AG08395 (cell line): ENCODE data around the gene CXCR2.
"Not testable (repeated sequence)": the region's sequence is repeated elsewhere in the genome, so short reads cannot be mapped to it uniquely, and the experiment has no call there.

Experiments used
- DNase-seq: peaks from one replicate; pipeline ENCODE4 v3.0.0; 2012; ENCODE audit warnings: mixed read lengths, low spot score

CXCR2 gene

DNA sequence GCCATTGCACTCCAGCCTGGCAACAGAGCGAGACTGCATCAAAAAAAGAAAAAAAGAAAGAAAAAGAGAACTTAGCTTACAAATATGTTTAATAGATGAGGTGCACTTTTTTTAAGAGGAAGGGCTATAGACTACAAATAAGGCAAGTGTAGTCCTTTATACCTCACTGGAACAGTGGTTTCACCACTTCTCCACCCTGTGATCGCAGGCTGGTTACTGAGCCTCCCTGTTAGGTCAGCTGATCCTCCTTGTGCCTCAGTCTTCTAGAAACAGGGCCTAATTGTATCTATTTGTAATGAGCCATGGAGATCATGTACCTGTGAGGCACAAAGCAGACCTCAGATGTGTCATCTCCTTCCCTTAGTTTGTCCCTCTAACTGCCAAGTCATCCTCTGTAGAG, 4.5 kb downstream of the CXCR2 start:
- no peak for DNase-seq

- no peak for DNase-seq
Observed at GRCh38 chr2:218130822-218131221, 5.0 kb downstream of the CXCR2 start.

DNA sequence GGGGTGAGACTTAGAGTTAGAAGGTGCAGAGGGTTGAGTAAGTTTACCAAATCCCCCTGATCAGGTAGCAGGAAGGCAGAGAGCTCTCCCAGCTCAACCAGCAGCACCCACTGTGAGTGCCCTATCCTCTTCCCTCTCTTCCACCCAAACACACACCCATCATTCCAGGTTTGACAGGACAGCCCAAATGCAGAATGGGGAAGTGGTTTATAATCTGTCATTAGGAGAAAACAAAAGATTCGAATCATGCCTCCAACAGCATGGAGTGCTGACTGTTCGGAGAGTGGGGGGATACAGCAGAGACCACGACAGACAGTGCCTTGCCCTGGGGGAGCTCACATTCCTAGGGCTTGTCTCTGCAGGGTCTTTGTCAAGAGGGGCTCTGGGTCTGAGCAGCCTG, 11.7 kb downstream of the CXCR2 start:
- no peak for DNase-seq

GRCh38 chr2:218138047-218138446, 12.2 kb downstream of the CXCR2 start:
- DNase-seq: no peak

GRCh38 chr2:218145124-218145523, 19.3 kb downstream of the CXCR2 start:
- DNase-seq: no peak

- DNase-seq: no peak
Observed at GRCh38 chr2:218146056-218146455, 20.2 kb downstream of the CXCR2 start.

- no peak for DNase-seq
Observed at GRCh38 chr2:218149098-218149497, 23.3 kb downstream of the CXCR2 start.

DNA sequence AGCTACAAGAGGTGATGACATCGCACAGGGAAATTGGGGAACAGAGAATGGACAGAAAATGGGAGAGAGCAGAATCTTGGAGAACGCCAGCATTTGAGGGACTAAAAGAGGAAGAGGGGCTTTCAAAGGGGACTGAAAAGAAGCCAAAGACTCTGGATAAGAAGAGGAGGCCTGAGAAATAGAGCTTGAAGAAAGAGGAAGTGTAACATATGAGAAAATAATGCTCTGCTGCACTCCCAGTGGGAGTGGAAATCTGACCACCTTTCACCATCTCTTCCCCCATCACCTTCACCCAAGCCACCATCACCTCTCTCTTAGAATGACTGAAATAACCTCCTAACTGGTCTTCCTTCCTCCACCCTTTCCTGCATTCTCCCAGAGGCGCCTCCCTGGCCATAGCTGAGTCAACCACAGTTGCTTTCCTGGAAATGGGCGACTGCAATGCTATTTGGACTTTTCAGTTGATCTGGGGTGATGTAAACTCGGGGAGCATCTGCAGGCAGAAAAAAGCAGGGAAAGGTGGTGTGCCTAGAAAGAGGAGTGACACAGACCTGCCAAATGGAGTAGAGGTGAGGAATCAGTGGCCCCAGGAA, 24.1 kb downstream of the CXCR2 start:
- DNase-seq: no peak

DNA sequence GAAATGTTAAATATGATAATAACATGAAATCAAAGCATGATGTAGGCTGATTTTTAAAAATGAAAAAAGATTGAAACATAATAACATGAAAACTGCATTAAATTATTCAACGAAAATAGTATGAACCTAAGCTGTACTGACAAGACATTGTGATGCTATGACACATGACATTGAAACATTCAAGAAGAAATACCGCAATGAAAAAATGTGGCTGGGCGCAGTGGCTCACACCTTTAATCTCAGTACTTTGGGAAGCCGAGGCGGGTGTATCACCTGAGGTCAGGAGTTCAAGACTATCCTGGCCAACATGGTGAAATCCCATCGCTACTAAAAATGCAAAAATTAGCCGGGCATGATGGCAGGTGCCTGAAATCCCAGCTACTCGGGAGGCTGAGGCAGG, 26.3 kb downstream of the CXCR2 start:
- no peak for DNase-seq

- DNase-seq: no peak
Observed at GRCh38 chr2:218152777-218153176, 26.9 kb downstream of the CXCR2 start.

DNA sequence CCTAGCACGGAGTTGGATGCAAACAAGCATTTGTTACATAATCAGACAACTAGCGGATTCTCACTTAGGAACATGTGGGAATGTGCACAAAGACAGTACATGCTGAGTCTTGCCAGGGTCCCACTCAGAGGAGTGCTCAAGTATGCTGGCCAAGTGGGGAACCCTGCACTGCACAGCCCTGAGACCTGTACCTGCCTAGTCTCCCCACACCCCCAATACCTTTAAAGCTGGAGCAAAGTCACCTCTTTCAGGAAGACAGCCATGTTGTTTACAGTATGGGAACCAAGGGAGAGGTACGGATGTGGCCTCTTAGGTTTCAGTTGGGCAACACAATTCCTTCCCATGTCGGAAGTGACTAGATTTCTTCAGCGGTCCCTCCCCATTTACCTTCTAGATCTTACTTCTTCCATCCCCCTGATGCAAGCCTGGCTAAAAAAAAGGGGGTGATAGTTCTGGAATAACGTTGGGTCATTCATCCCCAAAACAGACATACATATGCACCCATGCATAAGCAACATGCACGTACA, 30.2 kb downstream of the CXCR2 start:
- DNase-seq: no peak

- DNase-seq: no peak
Observed at GRCh38 chr2:218161644-218162043, 35.8 kb downstream of the CXCR2 start.

DNA sequence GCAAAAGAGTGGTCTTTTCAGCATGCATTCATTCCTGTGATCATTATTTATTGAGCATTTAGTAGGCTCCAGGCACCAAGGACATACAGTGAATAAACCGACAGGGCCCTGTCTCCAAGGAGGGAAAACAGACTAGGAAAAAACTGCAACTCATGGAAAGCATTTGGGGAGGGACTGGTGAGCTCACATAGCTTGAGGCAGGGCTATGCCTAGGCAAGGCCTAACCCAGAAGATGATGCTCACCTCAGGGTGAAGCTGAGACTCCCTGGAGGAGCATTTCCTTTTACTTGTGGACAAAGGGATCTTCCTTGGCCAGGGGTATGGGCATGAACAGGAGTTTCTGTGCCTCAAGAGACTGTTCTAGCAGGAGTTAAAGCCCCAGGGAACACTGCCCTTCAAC, 37.0 kb downstream of the CXCR2 start:
- no peak for DNase-seq

DNA sequence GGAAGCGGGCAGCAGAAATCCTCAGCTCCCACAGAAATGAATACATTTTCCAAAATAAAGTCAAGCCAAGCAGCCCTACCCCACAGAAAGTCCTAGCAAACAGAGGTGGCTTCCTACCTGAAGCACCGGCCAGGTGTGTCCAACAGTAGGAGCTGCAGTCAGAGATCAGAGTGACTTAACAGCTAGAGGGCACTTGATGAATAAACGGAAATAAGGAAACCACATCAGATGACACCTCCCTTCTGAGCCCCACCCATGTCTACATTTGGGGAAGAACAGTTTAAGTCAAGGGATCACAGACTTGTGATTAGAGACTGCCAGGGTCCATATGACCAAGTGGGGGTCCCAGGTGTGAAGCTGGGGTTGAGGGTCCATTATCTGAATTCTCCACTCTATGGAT, 41.0 kb downstream of the CXCR2 start, which contains the start of gene CXCR1:
TSS of gene CXCR1 (minus strand) at position 172 of the 400 bp plus-strand sequence. CDS start 1,751 bp downstream, outside the sequence.
- no peak for DNase-seq

GRCh38 chr2:218168016-218168415, 42.2 kb downstream of the CXCR2 start:
- DNase-seq: no peak

DNA sequence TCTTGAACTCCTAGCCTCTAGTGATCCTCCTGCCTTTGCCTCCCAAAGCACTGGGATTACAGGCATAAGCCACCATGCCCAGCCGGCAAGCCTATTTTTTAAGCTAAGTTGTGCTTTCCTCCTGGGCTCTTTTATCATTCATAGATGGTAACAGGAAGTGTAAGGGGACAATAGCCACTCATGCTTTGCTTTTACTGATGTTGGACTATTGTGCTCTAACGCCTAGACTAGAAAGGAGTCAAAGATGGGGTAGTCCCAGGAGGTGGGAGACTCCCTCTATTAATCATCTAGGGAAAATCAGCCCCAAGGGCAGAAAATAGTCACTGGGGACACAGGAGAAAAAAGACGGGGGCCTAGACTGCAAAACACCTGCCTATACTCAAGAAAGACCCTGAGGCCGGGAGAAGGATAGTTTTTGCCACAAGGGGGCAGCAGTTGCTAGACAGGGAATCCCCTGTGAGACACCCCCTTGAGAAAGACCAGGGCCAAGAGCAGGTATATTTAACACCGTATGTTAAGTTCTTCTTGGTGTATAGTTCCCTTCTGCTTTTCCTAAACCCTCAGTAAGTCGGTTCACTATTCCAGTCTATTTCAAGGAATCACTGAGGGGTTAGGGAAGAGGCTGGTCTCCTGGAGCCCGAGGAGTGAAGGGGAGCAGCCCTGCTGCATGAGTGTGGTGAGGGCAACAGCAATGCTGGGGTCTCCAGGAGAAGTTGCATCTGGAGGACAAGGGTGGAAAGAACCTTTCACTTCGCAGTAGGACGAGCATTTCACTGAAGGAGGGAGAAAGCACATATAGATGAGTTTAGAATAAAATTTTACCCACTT, 43.0 kb downstream of the CXCR2 start:
- peak; percentile 36 for DNase-seq

- no peak for DNase-seq
Observed at GRCh38 chr2:218169757-218170546, 44.1 kb downstream of the CXCR2 start.

DNA sequence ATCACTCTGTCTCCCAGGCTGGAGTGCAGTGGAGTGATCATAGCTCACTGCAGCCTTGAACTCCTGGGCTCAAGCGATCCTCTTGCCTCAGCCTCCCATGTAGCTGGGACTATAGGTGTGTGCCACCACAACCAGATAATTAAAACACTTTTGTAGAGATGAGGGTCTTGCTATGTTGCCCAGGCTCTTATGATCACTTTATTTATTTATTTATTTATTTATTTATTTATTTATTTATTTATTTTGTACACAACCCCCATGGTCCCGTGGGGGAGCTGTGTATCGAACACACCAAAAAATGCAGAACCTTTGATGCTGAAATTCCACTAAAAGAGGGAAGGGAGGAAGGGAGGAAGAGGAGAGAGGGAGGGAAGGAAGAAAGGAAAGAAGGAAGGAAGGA, 45.9 kb downstream of the CXCR2 start:
- DNase-seq: not testable (repeated sequence)

- no peak for DNase-seq
Observed at GRCh38 chr2:218172845-218173244, 47.0 kb downstream of the CXCR2 start.

GRCh38 chr2:218179782-218180181, 54.0 kb downstream of the CXCR2 start:
- DNase-seq: no peak

GRCh38 chr2:218180467-218181114, 54.8 kb downstream of the CXCR2 start:
- no peak for DNase-seq

DNA sequence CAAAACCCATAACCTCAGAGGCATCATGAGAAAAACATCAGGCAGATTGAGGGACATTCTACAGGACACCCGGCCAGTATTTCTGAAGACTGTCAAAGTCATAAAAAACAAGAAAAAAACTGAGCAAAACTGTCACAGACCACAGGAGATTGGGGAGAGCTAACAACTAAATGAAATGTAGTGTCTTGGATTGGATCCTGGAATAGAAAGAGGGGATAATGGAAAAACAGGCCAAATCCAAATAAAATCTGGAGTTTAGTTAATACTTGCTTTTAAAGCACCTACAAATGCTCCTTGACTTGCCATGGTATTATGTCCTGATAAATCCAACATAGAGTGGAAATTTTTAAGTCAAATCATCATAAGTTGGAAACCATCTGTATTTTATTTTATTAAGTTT, 58.5 kb downstream of the CXCR2 start:
- no peak for DNase-seq
